Mucosa of descending colon (tissue), 3 donors: ENCODE data around the gene SLC2A8. TPM values are rescaled to one million over a fixed set of nuclear protein-coding genes. Genes with fewer than 3 reads are reported as not detected.

ENCODE experiments used
- ATAC-seq: fragments of 200-7000 bp; cut with Tn5 transposase; one replicate; pipeline ENCODE4 v1.9.1; 2020; ENCODE audit warnings: mild to moderate bottlenecking, moderate library complexity
- DNase-seq, 3 donors: peaks; one replicate each; pipeline ENCODE4 v3.0.0-alpha.2; 2020
- H3K36me3 ChIP-seq: fragments of 200-600 bp; one replicate; pipeline ENCODE4 v1.8.0; 2021; ENCODE audit warnings: low read depth, mild to moderate bottlenecking
- H3K4me1 ChIP-seq: fragments of 200-600 bp; one replicate; pipeline ENCODE4 v1.8.0; 2021; ENCODE audit warnings: low read depth, mild to moderate bottlenecking
- H3K4me3 ChIP-seq: fragments of 200-600 bp; one replicate; pipeline ENCODE4 v1.8.0; 2021; ENCODE audit warnings: mild to moderate bottlenecking
- H3K9me3 ChIP-seq: fragments of 200-600 bp; one replicate; pipeline ENCODE4 v1.8.0; 2021; ENCODE audit warnings: mild to moderate bottlenecking
- intact Hi-C, 2 donors: fragments of 100-400 bp; cut with DNase I in 1 of 2; cut with micrococcal nuclease in 1 of 2; formaldehyde crosslinking; loops; one replicate each; pipeline versions ENCODE4 v1.11.0 to v1.11.1; 2022; cut with DNase I, micrococcal nuclease
- total RNA-seq, 3 donors: library from RNA; stranded (reverse); fragmentation: NEBNext Ultra II Directional in 2 of 3; extraction: Animal tissue kit (Norgen Biotek cat#: 25700) in 2 of 3; gene quantifications; one replicate each; pipeline versions ENCODE4 v1.2.1 to v1.2.4, GENCODE V29; 2021 to 2023
- TF ChIP-seq, protein P1 (sequence below): fragments of 200-600 bp; IDR thresholded peaks from one replicate; pipeline ENCODE4 v1.8.0; 2022; ENCODE audit warnings: antibody characterized with exemption, mild to moderate bottlenecking
- donor health status: DM: no; HTN: no; CAD: no; lungs with moderate emphysema.
- donor health status: DM: no; HTN: no; CAD: no.
- donor health status: DM: no; HTN: yes; CAD: no.

The SLC2A8 gene
- total RNA-seq, 3 donors from 2014 or later: 17.3 to 60.1 (median 23.0) TPM

DNA sequence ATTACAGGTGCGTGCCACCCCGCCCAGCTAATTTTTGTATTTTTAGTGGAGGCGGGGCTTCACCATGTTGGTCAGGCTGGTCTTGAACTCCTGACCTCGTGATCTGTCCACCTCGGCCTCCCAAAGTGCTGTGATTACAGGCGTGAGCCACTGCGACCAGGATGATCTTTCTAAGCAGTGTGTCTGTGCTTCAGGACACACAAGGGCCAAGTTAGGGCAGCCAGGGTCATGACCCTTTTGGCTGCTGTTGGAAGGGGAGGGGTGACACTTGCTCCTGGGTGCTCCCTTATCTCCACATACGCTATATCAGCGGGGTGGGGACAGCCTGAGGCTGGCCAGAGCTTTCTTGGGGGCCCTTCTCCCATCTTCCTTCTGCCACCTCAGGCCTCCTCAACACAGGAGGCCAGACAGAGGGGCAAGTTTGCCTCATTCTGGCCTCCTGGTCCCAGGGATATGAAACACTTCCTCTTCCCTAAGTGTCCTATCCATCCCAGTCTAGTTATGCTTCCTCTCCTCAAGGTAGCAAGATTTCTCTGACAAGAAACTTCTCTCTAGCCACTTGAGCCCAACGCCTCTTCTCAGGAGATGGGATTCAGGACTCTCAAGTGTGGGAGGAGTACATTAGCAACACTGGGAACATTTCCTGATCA is 25.3 kb downstream of the SLC2A8 start:
- H3K4me3 ChIP-seq: no peak overlapping the region
- H3K9me3 ChIP-seq: no peaks in the 10 kb centered on the region
- no peaks in the 10 kb centered on the region for H3K36me3 ChIP-seq
- intact Hi-C loops: no loop called here
- DNase-seq (no peak), ATAC-seq (no peak)
- TF ChIP-seq, protein P1, sequence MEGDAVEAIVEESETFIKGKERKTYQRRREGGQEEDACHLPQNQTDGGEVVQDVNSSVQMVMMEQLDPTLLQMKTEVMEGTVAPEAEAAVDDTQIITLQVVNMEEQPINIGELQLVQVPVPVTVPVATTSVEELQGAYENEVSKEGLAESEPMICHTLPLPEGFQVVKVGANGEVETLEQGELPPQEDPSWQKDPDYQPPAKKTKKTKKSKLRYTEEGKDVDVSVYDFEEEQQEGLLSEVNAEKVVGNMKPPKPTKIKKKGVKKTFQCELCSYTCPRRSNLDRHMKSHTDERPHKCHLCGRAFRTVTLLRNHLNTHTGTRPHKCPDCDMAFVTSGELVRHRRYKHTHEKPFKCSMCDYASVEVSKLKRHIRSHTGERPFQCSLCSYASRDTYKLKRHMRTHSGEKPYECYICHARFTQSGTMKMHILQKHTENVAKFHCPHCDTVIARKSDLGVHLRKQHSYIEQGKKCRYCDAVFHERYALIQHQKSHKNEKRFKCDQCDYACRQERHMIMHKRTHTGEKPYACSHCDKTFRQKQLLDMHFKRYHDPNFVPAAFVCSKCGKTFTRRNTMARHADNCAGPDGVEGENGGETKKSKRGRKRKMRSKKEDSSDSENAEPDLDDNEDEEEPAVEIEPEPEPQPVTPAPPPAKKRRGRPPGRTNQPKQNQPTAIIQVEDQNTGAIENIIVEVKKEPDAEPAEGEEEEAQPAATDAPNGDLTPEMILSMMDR: no peak
- H3K4me1 ChIP-seq: peaks cover 23% of the 10 kb centered on the region

DNA sequence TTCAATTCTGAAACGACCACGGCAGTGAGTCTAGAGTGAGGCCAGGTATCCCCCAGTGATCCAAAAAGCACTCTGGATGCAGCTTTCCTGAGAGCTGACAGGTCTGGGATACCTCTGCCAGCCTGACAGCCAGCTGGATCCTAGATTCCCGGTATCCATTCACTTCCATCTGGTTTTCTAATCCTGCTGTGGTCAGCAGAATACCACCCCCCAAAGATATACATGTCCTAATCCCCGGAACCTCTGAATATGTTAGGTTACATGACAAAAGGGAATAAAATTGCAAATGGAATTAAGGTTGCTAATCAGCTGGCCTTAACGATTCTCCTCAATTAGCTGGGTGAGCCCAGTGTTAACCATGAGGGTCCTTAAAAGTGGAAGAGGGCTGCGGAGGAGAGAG is 25.8 kb downstream of the SLC2A8 start:
- Histone ChIP-seq H3K9me3 (no peaks in the 10 kb centered on the region), H3K4me1 (peaks cover 23% of the 10 kb centered on the region), H3K4me3 (no peak overlapping the region), H3K36me3 (no peaks in the 10 kb centered on the region)
- ATAC-seq (no peak), DNase-seq (no peak)
- intact Hi-C loops: no loop called here
- TF ChIP-seq, protein P1: no peak

- intact Hi-C loops: no loop called here
- TF ChIP-seq, protein P1: no peak
- H3K4me1 ChIP-seq: peaks cover 23% of the 10 kb centered on the region
- peak; percentile 5 for ATAC-seq
- no peaks in the 10 kb centered on the region for H3K36me3 ChIP-seq
- no peak for DNase-seq
- H3K4me3 ChIP-seq: peak overlapping the region; percentile 58
- no peaks in the 10 kb centered on the region for H3K9me3 ChIP-seq
Observed at GRCh38 chr9:127423476-127423933, 26.5 kb downstream of the SLC2A8 start.

- no peaks in the 10 kb centered on the region for H3K36me3 ChIP-seq
- peaks cover 23% of the 10 kb centered on the region for H3K4me1 ChIP-seq
- intact Hi-C loops: no loop called here
- TF ChIP-seq, protein P1: peak; percentile 10
- DNase-seq (peak; percentile 96), ATAC-seq (peak; percentile 97)
- H3K4me3 ChIP-seq: peak within 1 kb of the TSS; percentile 58
- no peaks in the 10 kb centered on the region for H3K9me3 ChIP-seq
Observed at GRCh38 chr9:127423934-127424675, 27.1 kb downstream of the SLC2A8 start, which contains the start of gene ZNF79. Gene ZNF79, plus strand, starts transcription at chr9:127424382. Its CDS starts 406 bp downstream, at chr9:127424788.

GRCh38 chr9:127424676-127424999 is 27.7 kb downstream of the SLC2A8 start:
- Histone ChIP-seq H3K4me1 (peaks cover 23% of the 10 kb centered on the region), H3K9me3 (no peaks in the 10 kb centered on the region), H3K4me3 (peak overlapping the region; percentile 58), H3K36me3 (no peaks in the 10 kb centered on the region)
- TF ChIP-seq, protein P1: no peak
- peak in 1 of 3 donors; percentile 42 for DNase-seq
- intact Hi-C loops: no loop called here
- peak; percentile 41 for ATAC-seq
